A673 (cell line): Measurements from ENCODE around the gene CAMKK1.

Experiments used
- CTCF ChIP-seq: fragments of 300-800, 200-600 bp; sonication (generic); conservative IDR thresholded peaks from 2 replicates; pipeline ENCODE4 v1.5.1; 2017; ENCODE audit warnings: low read depth, mild to moderate bottlenecking, antibody characterized with exemption, low read length, moderate library complexity, mixed read lengths
- EZH2 ChIP-seq: fragments of 200-600 bp; sonication (generic); IDR thresholded peaks from 2 replicates; pipeline ENCODE4 v1.6.1; 2017; ENCODE audit warnings: borderline replicate concordance, low read depth, mild to moderate bottlenecking, mixed read lengths, antibody characterized with exemption, low read length; ENCODE audit not compliant: poor library complexity, severe bottlenecking

GRCh38 chr17:3890878-3891219 is 2.0 kb downstream of the CAMKK1 start:
- TF ChIP-seq CTCF: no peak
- TF ChIP-seq EZH2: no peak
